HCT116 (cell line): ENCODE measurements around the gene SPRN. TPM values are rescaled to one million over a fixed set of nuclear protein-coding genes. Genes with fewer than 3 reads are reported as not detected.

Experiments used
- ATAC-seq: fragments of 200-7000 bp; cut with Tn5 transposase; 2 replicates; pipeline ENCODE4 v1.9.1; 2020; ENCODE audit warnings: mild to moderate bottlenecking, moderate library complexity
- BruUV-seq: library from RNA; stranded (reverse); fragments of 400-500 nt; replicated peaks from 2 replicates; lab custom pipeline; 2021; lab: Mats Ljungman, UMichigan
- CTCF ChIA-PET: fragments of 300-600 bp; sonication (Branson Sonifier 250); formaldehyde crosslinking; loops from one replicate; lab custom pipeline; 2021; ENCODE audit warnings: antibody characterized with exemption; lab: Charles Lee
- POLR2A ChIA-PET: fragments of 300-600, 350-600 bp; sonication (Branson Sonifier 250); formaldehyde crosslinking; loops from one replicate; lab custom pipeline; 2021; ENCODE audit warnings: antibody characterized with exemption; lab: Charles Lee
- RAD21 ChIA-PET, 2 experiments: fragments of 300-600 bp; sonication (Branson Sonifier 250); formaldehyde crosslinking; loops; one replicate each; lab custom pipeline; 2023; ENCODE audit warnings: low total read pairs in 2 of 2; ENCODE audit not compliant: uncharacterized antibody in 2 of 2, unreplicated experiment in 2 of 2, low non-redundant PET in 1 of 2; lab: Charles Lee
- DNase-seq: peaks from one replicate; pipeline ENCODE4 v3.0.0-alpha.2; 2010; ENCODE audit warnings: low read depth, low spot score
- H2AFZ ChIP-seq: fragments of 200-600 bp; shearing (Covaris generic), sonication (generic); 2 replicates; pipeline ENCODE4 v1.6.1; 2017; ENCODE audit warnings: low read depth, mixed run types, mixed read lengths, antibody characterized with exemption, low read length; ENCODE audit not compliant: poor library complexity, severe bottlenecking
- H3K27ac ChIP-seq: 2 replicates; pipeline ENCODE4 v1.5.1; 2012; ENCODE audit warnings: low read depth, low read length
- H3K27me3 ChIP-seq: fragments of 200-600 bp; sonication (generic); 2 replicates; pipeline ENCODE4 v1.6.1; 2016; ENCODE audit warnings: mixed run types, low read length, mixed read lengths; ENCODE audit not compliant: insufficient read depth
- H3K36me3 ChIP-seq, 2 experiments: fragments of 200-500 bp in 1 of 2; fragments of 200-600 bp in 1 of 2; sonication (Bioruptor generic) in 1 of 2; sonication (generic) in 1 of 2; 2 replicates each; pipeline versions ENCODE4 v1.5.1 to v1.6.1; 2014 to 2016; ENCODE audit warnings: low read length in 2 of 2, inconsistent platforms in 1 of 2, mixed read lengths in 1 of 2, mixed run types in 1 of 2; ENCODE audit not compliant: insufficient read depth in 2 of 2, control insufficient read depth in 1 of 2
- H3K4me1 ChIP-seq, 2 experiments: fragments of 200-600 bp in 1 of 2; sonication (generic) in 1 of 2; 2 replicates each; pipeline versions ENCODE4 v1.5.1 to v1.6.1; 2012 to 2017; ENCODE audit warnings: low read length in 2 of 2, inconsistent platforms in 1 of 2, mild to moderate bottlenecking in 1 of 2, mixed read lengths in 1 of 2, mixed run types in 1 of 2, moderate library complexity in 1 of 2; ENCODE audit not compliant: insufficient read depth in 2 of 2, control insufficient read depth in 1 of 2
- H3K4me2 ChIP-seq: fragments of 200-600 bp; sonication (generic); 2 replicates; pipeline ENCODE4 v1.6.1; 2017; ENCODE audit warnings: mixed run types, low read length, mixed read lengths
- H3K4me3 ChIP-seq, 2 experiments: fragments of 200-600 bp in 1 of 2; sonication (generic) in 1 of 2; replicated peaks in 1 of 2; 2 replicates each; pipeline ENCODE4 v1.5.1; 2011 to 2016; ENCODE audit warnings: low read length in 2 of 2, control low read depth in 1 of 2, low read depth in 1 of 2, mild to moderate bottlenecking in 1 of 2, mixed read lengths in 1 of 2, mixed run types in 1 of 2
- H3K79me2 ChIP-seq: fragments of 200-600 bp; sonication (generic); 2 replicates; pipeline ENCODE4 v1.6.1; 2017; ENCODE audit warnings: mild to moderate bottlenecking, mixed run types, low read length, moderate library complexity, mixed read lengths; ENCODE audit not compliant: insufficient read depth
- H3K9ac ChIP-seq: fragments of 200-600 bp; sonication (generic); 2 replicates; pipeline ENCODE4 v1.6.1; 2016; ENCODE audit warnings: low read length, mixed read lengths
- H3K9me2 ChIP-seq: fragments of 200-600 bp; sonication (generic), shearing (Covaris generic); 2 replicates; pipeline ENCODE4 v1.6.1; 2017; ENCODE audit warnings: mixed run types, mild to moderate bottlenecking, moderate library complexity; ENCODE audit not compliant: insufficient read depth
- H3K9me3 ChIP-seq, 2 experiments: fragments of 200-500 bp in 1 of 2; fragments of 200-600 bp in 1 of 2; sonication (Bioruptor generic) in 1 of 2; sonication (generic) in 1 of 2; 2 replicates each; pipeline ENCODE4 v1.6.1; 2014 to 2017; ENCODE audit warnings: low read length in 2 of 2, mixed read lengths in 2 of 2, inconsistent platforms in 1 of 2, low read depth in 1 of 2, mild to moderate bottlenecking in 1 of 2, mixed run types in 1 of 2, moderate library complexity in 1 of 2; ENCODE audit not compliant: control insufficient read depth in 1 of 2, insufficient read depth in 1 of 2
- H4K20me1 ChIP-seq: fragments of 200-600 bp; sonication (generic), shearing (Covaris generic); 2 replicates; pipeline ENCODE4 v1.6.1; 2017; ENCODE audit warnings: mixed run types, mild to moderate bottlenecking, moderate library complexity; ENCODE audit not compliant: insufficient read depth
- CBX3 ChIP-seq: IDR thresholded peaks from 2 replicates; pipeline ENCODE4 v1.6.1; 2012; ENCODE audit warnings: low read depth
- CEBPB ChIP-seq: IDR thresholded peaks from 2 replicates; pipeline ENCODE4 v1.6.1; 2012; ENCODE audit warnings: low read depth
- EGR1 ChIP-seq: IDR thresholded peaks from 2 replicates; pipeline ENCODE4 v1.6.1; 2012; ENCODE audit warnings: low read depth
- EZH2 ChIP-seq: fragments of 200-600 bp; sonication (generic); IDR thresholded peaks from 2 replicates; pipeline ENCODE4 v1.6.1; 2017; ENCODE audit warnings: antibody characterized with exemption, mixed run types
- EZH2phosphoT487 ChIP-seq: fragments of 200-600 bp; IDR thresholded peaks from 2 replicates; pipeline ENCODE4 v1.6.1; 2018; ENCODE audit warnings: antibody characterized with exemption, borderline replicate concordance
- FOSL1 ChIP-seq: IDR thresholded peaks from 2 replicates; pipeline ENCODE4 v1.6.1; 2012; ENCODE audit warnings: low read depth
- JUND ChIP-seq: IDR thresholded peaks from 2 replicates; pipeline ENCODE4 v1.6.1; 2012
- MAX ChIP-seq: IDR thresholded peaks from 2 replicates; pipeline ENCODE4 v1.6.1; 2012
- POLR2A ChIP-seq: IDR thresholded peaks from 2 replicates; pipeline ENCODE4 v1.7.0; 2011; ENCODE audit warnings: borderline replicate concordance; ENCODE audit not compliant: insufficient read depth, insufficient read length; ENCODE audit errors: extremely low read depth
- POLR2AphosphoS5 ChIP-seq: IDR thresholded peaks from 2 replicates; pipeline ENCODE4 v1.6.1; 2011; ENCODE audit warnings: mild to moderate bottlenecking, low read depth, low read length, moderate library complexity
- RAD21 ChIP-seq: IDR thresholded peaks from 2 replicates; pipeline ENCODE4 v1.6.1; 2012; ENCODE audit warnings: low read depth, mild to moderate bottlenecking
- SP1 ChIP-seq: IDR thresholded peaks from 2 replicates; pipeline ENCODE4 v1.6.1; 2012; ENCODE audit warnings: low read depth
- SRF ChIP-seq: IDR thresholded peaks from 2 replicates; pipeline ENCODE4 v1.6.1; 2012; ENCODE audit warnings: low read depth
- TCF7L2 ChIP-seq: IDR thresholded peaks from 2 replicates; pipeline ENCODE4 v1.7.0; 2011; ENCODE audit warnings: borderline replicate concordance, inconsistent platforms; ENCODE audit not compliant: insufficient read depth, insufficient read length; ENCODE audit errors: extremely low read depth
- ZNF274 ChIP-seq: fragments of 200-500 bp; sonication (Bioruptor generic); IDR thresholded peaks from 2 replicates; pipeline ENCODE4 v1.6.1; 2014; ENCODE audit warnings: mild to moderate bottlenecking, low read depth, low read length, inconsistent platforms
- intact Hi-C: fragments of 100-400 bp; cut with micrococcal nuclease; formaldehyde crosslinking; loops from 2 replicates; pipeline ENCODE4 v1.10.0; 2022
- total RNA-seq: library from RNA; stranded (reverse); gene quantifications from one replicate; pipeline ENCODE4 v1.2.1, GENCODE V29; 2021; ENCODE audit not compliant: unreplicated experiment
- TF ChIP-seq, protein P1 (sequence below): IDR thresholded peaks from 2 replicates; pipeline ENCODE4 v1.6.1; 2011; ENCODE audit warnings: mild to moderate bottlenecking, low read length, moderate library complexity; ENCODE audit not compliant: insufficient replicate concordance; ENCODE audit errors: extremely low read depth

SPRN gene
- total RNA-seq, 1 experiment from 2014 or later: not detected

DNA sequence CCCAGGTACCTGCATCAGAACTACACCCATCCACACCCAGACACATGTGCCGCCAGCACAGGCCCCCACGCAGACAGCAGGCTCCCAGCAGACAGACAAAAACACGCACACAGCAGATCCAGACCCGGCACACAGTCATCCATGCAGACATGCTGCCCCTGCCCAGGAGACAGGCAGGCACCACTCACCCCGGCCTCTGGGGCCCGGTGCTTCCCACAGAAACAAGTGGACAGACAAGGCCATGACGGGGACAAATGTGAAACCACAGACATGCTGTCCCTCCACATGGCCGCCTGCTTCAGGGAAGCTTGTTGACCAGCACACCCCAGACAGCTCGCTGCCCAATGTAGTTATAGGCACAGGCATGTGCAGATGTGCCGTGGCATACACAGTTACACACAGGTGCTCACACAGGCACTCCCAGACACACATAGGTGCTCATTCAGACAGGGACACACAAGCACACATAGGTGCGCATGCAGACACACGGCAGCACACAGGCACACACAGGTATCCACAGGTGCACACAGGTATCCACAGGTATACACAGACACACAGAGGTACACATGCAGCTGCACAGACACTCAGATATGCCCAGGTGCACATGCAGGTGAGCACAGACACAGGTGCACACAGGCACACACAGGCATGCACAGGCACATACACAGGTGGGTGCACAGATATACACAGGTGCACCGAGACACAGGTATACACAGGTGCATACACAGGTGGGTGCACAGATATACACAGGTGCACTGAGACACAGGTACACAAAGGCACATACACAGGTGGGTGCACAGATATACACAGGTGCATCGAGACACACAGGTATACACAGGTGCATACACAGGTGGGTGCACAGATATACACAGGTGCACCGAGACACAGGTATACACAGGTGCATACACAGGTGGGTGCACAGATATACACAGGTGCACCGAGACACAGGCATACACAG lies 18.8 kb upstream of the SPRN start:
- ChIA-PET RAD21 (no interaction called here), POLR2A (no interaction called here)
- intact Hi-C loops: no loop called here
- Histone ChIP-seq H4K20me1 (no peaks in the 10 kb centered on the region), H3K9me2 (no peaks in the 10 kb centered on the region), H3K79me2 (no peaks in the 10 kb centered on the region), H3K4me3 (no peak overlapping the region), H3K9ac (no peak overlapping the region), H3K9me3 (no peaks in the 10 kb centered on the region), H3K27ac (no peak overlapping the region)
- no peak for TF ChIP-seq ZNF274
- no peak for TF ChIP-seq JUND
- no peak for TF ChIP-seq FOSL1
- TF ChIP-seq EZH2phosphoT487: no peak
- TF ChIP-seq RAD21: no peak
- no peak for TF ChIP-seq POLR2AphosphoS5
- TF ChIP-seq EGR1: no peak
- TF ChIP-seq CBX3: no peak
- TF ChIP-seq TCF7L2: no peak
- TF ChIP-seq SRF: no peak
- TF ChIP-seq POLR2A: no peak
- TF ChIP-seq EZH2: no peak
- TF ChIP-seq CEBPB: no peak
- no peak for TF ChIP-seq MAX
- TF ChIP-seq, protein P1, sequence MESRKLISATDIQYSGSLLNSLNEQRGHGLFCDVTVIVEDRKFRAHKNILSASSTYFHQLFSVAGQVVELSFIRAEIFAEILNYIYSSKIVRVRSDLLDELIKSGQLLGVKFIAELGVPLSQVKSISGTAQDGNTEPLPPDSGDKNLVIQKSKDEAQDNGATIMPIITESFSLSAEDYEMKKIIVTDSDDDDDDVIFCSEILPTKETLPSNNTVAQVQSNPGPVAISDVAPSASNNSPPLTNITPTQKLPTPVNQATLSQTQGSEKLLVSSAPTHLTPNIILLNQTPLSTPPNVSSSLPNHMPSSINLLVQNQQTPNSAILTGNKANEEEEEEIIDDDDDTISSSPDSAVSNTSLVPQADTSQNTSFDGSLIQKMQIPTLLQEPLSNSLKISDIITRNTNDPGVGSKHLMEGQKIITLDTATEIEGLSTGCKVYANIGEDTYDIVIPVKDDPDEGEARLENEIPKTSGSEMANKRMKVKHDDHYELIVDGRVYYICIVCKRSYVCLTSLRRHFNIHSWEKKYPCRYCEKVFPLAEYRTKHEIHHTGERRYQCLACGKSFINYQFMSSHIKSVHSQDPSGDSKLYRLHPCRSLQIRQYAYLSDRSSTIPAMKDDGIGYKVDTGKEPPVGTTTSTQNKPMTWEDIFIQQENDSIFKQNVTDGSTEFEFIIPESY: no peak
- TF ChIP-seq SP1: no peak
- TF ChIP-seq, all 23 proteins: peak for 0
- Histone ChIP-seq H3K4me2 (no peak overlapping the region), H3K4me1 (no peaks in the 10 kb centered on the region), H3K27me3 (no peaks in the 10 kb centered on the region), H3K36me3 (no peaks in the 10 kb centered on the region), H2AFZ (no peak overlapping the region)
- no TSS peak for BruUV-seq
- DNase-seq (no peak), ATAC-seq (no peak)
- CTCF ChIA-PET: no interaction called here
